KG1 (cell line): ENCODE data around the gene MIOX.
"Not testable (repeated sequence)": the region's sequence is repeated elsewhere in the genome, so short reads cannot be mapped to it uniquely, and the experiment has no call there.

Source experiments
- DNase-seq: peaks from one replicate; lab custom pipeline; 2025; lab: John Stamatoyannopoulos, UW

Gene MIOX

GRCh38 chr22:50517495-50518260, 31.0 kb downstream of the MIOX start:
- no peak for DNase-seq

GRCh38 chr22:50518606-50519005, 31.9 kb downstream of the MIOX start:
- no peak for DNase-seq

- DNase-seq: no peak
Measured at GRCh38 chr22:50519151-50519550, 32.5 kb downstream of the MIOX start.

- DNase-seq: not testable (repeated sequence)
Measured at GRCh38 chr22:50520184-50520583, 33.5 kb downstream of the MIOX start.

- DNase-seq: no peak
Measured at GRCh38 chr22:50520826-50521453, 34.3 kb downstream of the MIOX start.

GRCh38 chr22:50521710-50522109, 35.1 kb downstream of the MIOX start:
- no peak for DNase-seq

GRCh38 chr22:50522208-50522805, 35.6 kb downstream of the MIOX start:
- DNase-seq: no peak

- DNase-seq: no peak
Measured at GRCh38 chr22:50522806-50523438, 36.3 kb downstream of the MIOX start.

- no peak for DNase-seq
Measured at GRCh38 chr22:50523458-50523805, 36.8 kb downstream of the MIOX start.

GRCh38 chr22:50523806-50524675, 37.4 kb downstream of the MIOX start:
- DNase-seq: no peak

GRCh38 chr22:50524676-50525103, 38.0 kb downstream of the MIOX start:
- DNase-seq: no peak

- peak; percentile 91 for DNase-seq
Measured at GRCh38 chr22:50525104-50525857, 38.6 kb downstream of the MIOX start, which contains the start of gene SCO2. Gene SCO2 (minus strand): TSS chr22:50525598. CDS start chr22:50524411, 1,187 bp downstream.

GRCh38 chr22:50525858-50526107, 39.1 kb downstream of the MIOX start:
- no peak for DNase-seq

- DNase-seq: peak; percentile 64
Measured at GRCh38 chr22:50526108-50526833, 39.6 kb downstream of the MIOX start.

GRCh38 chr22:50526834-50527801, 40.5 kb downstream of the MIOX start:
- DNase-seq: no peak

GRCh38 chr22:50527921-50528681, 41.4 kb downstream of the MIOX start:
- no peak for DNase-seq

- DNase-seq: no peak
Measured at GRCh38 chr22:50528682-50529415, 42.2 kb downstream of the MIOX start.

GRCh38 chr22:50529416-50529896, 42.8 kb downstream of the MIOX start:
- no peak for DNase-seq
